BLaER1 treated with 17β-estradiol and CSF1 and Interleukin-3, amounts not matched to agents 10 nM and 100 nM (cell line): ENCODE data around the gene RDH5.

Source experiments
- H3K27ac ChIP-seq, 11 experiments: shearing (Covaris generic); formaldehyde crosslinking; 2 replicates each; pipeline ENCODE4 v1.8.1; 2022
- H3K27me3 ChIP-seq, 11 experiments: shearing (Covaris generic); formaldehyde crosslinking; 2 replicates each; pipeline ENCODE4 v1.8.1; 2022
- H3K36me3 ChIP-seq, 11 experiments: shearing (Covaris generic); formaldehyde crosslinking; 2 replicates each; pipeline ENCODE4 v1.8.1; 2022
- H3K4me1 ChIP-seq, 10 experiments: shearing (Covaris generic); formaldehyde crosslinking; 2 replicates each; pipeline ENCODE4 v1.8.1; 2022
- H3K4me2 ChIP-seq, 11 experiments: shearing (Covaris generic); formaldehyde crosslinking; 2 replicates each; pipeline ENCODE4 v1.8.1; 2022
- H3K4me3 ChIP-seq, 10 experiments: shearing (Covaris generic); formaldehyde crosslinking; 2 replicates each; pipeline ENCODE4 v1.8.1; 2022
- H3K9ac ChIP-seq, 11 experiments: shearing (Covaris generic); formaldehyde crosslinking; 2 replicates each; pipeline ENCODE4 v1.8.1; 2022
- H3K9me3 ChIP-seq, 11 experiments: shearing (Covaris generic); formaldehyde crosslinking; replicated peaks in 1 of 11; 2 replicates each; pipeline ENCODE4 v1.8.1; 2022
- H4K20me1 ChIP-seq, 11 experiments: shearing (Covaris generic); formaldehyde crosslinking; 2 replicates each; pipeline ENCODE4 v1.8.1; 2022
- Cebpa-rat ChIP-seq, 11 experiments: shearing (Covaris generic); IDR thresholded peaks; 2 replicates each; pipeline ENCODE4 v1.8.1; 2022

The RDH5 gene

DNA sequence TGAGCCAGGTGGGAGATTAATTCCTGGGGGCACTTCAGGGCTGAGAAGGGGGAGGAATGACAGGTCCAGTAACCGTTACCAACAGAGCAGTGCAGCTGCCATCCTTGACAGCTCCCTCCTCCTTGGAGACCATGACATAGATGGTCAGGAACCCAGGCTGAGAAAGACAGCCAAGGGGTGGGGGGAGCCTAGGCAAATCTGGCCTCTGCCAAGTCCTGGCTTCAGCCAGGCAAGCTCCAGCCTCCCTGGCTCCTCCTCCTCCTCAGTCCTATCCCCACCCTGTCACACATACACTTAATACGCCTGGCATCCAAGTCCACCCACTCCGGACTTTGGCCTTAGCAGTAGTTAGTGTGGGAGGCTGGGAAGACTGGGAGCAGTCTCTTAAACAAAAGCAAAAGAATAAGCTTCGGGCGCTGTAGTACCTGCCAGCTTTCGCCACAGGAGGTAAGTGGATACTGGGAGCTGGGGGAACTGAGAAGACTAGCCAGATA, at the start of gene RDH5:
Gene RDH5, plus strand, starts transcription at position 323 of the 494 bp plus-strand sequence. CDS start 792 bp downstream, outside the sequence.
- H3K4me2 ChIP-seq, result peak within 1 kb of the TSS; percentile 12 to 98 (median 94); a peak in 21 of 22 replicates
- peak within 1 kb of the TSS in 8 of 11 experiments; percentile 41 to 94 (median 69); a peak in 17 of 22 replicates for H3K27ac ChIP-seq
- no peaks in the 10 kb centered on the region for H3K9me3 ChIP-seq
- no peak within 1 kb of the TSS for H3K4me3 ChIP-seq
- H3K36me3 ChIP-seq, result peaks cover 13 to 48% (median 34%) of the 10 kb centered on the region in 11 experiments; a peak in 20 of 22 replicates
- H4K20me1 ChIP-seq, result peaks cover 4 to 76% (median 14%) of the 10 kb centered on the region in 11 experiments
- peaks cover 67 to 94% (median 93%) of the 10 kb centered on the region in 10 experiments for H3K4me1 ChIP-seq
- no peak for TF ChIP-seq Cebpa-rat (IDR thresholded peaks at IDR 0.05)
- H3K9ac ChIP-seq, result peak within 1 kb of the TSS in 9 of 11 experiments; percentile 11 to 64 (median 48); a peak in 17 of 22 replicates
- H3K27me3 ChIP-seq, result no peaks in the 10 kb centered on the region

DNA sequence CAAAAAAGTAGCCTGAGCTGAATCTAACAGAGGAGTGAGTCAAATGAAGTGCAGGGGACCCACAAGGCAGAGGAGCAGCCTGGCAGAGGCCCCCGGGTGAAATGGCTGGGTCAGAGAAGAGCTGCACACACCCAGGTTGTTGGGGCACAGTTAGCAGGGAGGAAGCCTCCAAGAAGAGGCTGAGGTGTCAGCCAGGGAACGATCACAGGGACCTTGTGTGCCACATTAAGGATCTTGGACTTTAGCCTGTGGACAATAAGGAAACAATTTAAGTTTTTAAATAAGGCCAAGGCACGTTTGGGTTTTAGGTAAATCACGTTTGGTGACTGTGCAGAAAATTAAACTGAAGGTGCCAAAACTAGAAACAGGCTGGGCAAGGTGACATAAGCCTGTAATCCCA, 48.4 kb upstream of the RDH5 start:
- H3K4me2 ChIP-seq, result no peak overlapping the region
- no peak overlapping the region for H3K9ac ChIP-seq
- H4K20me1 ChIP-seq, result no peaks in the 10 kb centered on the region
- H3K36me3 ChIP-seq, result no peaks in the 10 kb centered on the region
- no peak overlapping the region for H3K4me3 ChIP-seq
- no peaks in the 10 kb centered on the region; a peak in 1 of 22 replicates for H3K9me3 ChIP-seq
- no peak overlapping the region for H3K27ac ChIP-seq
- no peak for TF ChIP-seq Cebpa-rat (IDR thresholded peaks at IDR 0.05)
- peaks cover 11 to 40% (median 15%) of the 10 kb centered on the region in 10 experiments for H3K4me1 ChIP-seq
- H3K27me3 ChIP-seq, result no peaks in the 10 kb centered on the region

DNA sequence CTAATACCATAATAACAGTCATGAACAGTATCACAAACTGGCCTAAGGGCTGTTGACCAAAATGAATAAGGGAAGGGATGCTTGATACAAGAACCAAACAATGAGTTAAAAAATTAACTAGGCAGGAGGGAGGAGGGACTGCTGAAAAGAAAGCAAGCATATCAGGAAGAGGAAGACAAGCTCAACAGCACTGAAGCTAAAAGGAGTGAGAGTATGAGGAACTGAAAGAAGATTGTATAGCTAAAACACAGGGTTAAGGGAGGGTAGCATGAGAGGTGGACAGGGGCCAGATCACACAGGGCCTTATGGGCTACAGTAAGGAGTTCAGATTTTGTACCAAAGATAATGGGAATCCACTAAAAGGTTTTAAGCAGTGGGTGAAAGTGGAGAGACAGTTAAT, 46.6 kb upstream of the RDH5 start:
- peak overlapping the region; percentile 28 to 84 (median 56) for H3K4me2 ChIP-seq
- no peaks in the 10 kb centered on the region for H3K27me3 ChIP-seq
- no peaks in the 10 kb centered on the region for H3K9me3 ChIP-seq
- H3K4me1 ChIP-seq, result peaks cover 11 to 42% (median 15%) of the 10 kb centered on the region in 10 experiments
- no peaks in the 10 kb centered on the region for H3K36me3 ChIP-seq
- no peak overlapping the region for H3K4me3 ChIP-seq
- H3K27ac ChIP-seq, result peak overlapping the region; percentile 21 to 74 (median 55); a peak in 18 of 22 replicates
- no peak for TF ChIP-seq Cebpa-rat (IDR thresholded peaks at IDR 0.05)
- H3K9ac ChIP-seq, result peak overlapping the region in 7 of 11 experiments; percentile 3 to 60 (median 35); a peak in 5 of 22 replicates
- H4K20me1 ChIP-seq, result no peaks in the 10 kb centered on the region

DNA sequence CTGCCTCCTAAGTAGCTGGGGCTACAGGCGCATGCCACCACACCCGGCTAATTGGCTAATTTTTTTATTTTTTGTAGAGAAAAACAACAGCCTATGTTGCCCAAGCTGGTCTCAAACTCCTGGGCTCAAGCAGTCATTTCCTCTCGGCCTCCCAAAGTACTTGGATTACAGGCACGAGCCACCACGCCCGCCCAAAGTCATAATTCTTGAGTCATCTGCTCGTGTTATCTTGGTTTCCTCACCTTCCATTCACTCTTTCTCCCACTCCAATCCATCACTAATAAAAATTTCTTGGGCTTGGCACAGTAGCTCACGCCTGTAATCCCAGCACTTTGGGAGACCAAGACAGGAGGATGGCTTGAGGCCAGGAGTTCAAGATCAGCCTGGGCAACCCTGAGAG, 44.5 kb upstream of the RDH5 start:
- H3K9ac ChIP-seq, result no peak overlapping the region
- no peaks in the 10 kb centered on the region for H3K9me3 ChIP-seq
- no peaks in the 10 kb centered on the region for H3K36me3 ChIP-seq
- peak overlapping the region in 2 of 11 experiments; percentile 8 to 29; a peak in 2 of 22 replicates for H3K4me2 ChIP-seq
- H3K27me3 ChIP-seq, result no peaks in the 10 kb centered on the region
- no peak overlapping the region for H3K4me3 ChIP-seq
- TF ChIP-seq Cebpa-rat (IDR thresholded peaks at IDR 0.05), result no peak
- no peak overlapping the region for H3K27ac ChIP-seq
- H4K20me1 ChIP-seq, result no peaks in the 10 kb centered on the region
- peaks cover 11 to 42% (median 15%) of the 10 kb centered on the region in 10 experiments for H3K4me1 ChIP-seq

DNA sequence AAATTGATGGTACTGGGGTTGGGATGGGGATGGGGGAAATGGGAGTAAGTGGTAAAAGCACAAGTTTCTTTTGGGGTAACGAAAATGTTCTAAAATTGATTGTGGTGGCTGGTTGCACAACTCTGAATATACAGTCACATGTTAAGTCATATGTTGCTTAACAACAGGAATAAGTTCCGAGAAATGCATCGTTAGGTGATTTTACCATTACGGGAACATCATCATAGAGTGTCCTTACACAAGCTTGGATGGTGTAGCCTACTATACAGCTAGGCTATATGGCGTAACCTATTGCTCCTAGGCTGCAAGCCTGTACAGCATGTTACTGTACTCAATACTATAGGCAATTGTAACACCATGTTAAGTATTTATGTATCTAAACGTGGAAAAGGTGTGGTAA, 43.5 kb upstream of the RDH5 start:
- Histone ChIP-seq H3K27me3 (no peaks in the 10 kb centered on the region), H3K4me3 (no peak overlapping the region), H3K9ac (no peak overlapping the region), H4K20me1 (no peaks in the 10 kb centered on the region), H3K36me3 (no peaks in the 10 kb centered on the region), H3K4me2 (peak overlapping the region in 2 of 11 experiments; percentile 35 to 40; a peak in 2 of 22 replicates), H3K4me1 (peaks cover 17 to 49% (median 21%) of the 10 kb centered on the region in 10 experiments), H3K27ac (no peak overlapping the region), H3K9me3 (no peaks in the 10 kb centered on the region)
- no peak for TF ChIP-seq Cebpa-rat (IDR thresholded peaks at IDR 0.05)

DNA sequence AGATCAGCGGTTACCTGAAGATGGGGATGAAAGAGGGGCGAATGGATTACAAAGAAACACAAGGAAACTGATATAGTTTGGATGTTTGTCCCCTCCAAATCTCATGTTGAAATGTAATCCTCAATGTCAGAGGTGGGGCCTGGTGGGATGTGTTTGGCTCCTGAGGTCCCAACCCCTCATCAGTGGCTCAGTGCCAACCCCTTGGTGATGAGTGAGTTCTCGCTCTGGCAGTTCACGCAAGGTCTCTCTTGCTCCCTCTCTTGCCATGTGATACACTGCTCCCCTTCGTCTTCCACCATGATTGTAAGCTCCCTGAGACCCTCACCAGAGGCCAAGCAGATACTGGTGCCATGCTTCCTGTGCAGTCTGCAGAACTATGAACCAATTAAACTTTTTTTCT, 40.5 kb upstream of the RDH5 start:
- Histone ChIP-seq H4K20me1 (no peaks in the 10 kb centered on the region), H3K4me1 (peaks cover 22 to 38% (median 25%) of the 10 kb centered on the region in 10 experiments), H3K9me3 (no peaks in the 10 kb centered on the region), H3K4me3 (no peak overlapping the region), H3K9ac (no peak overlapping the region), H3K4me2 (no peak overlapping the region), H3K27me3 (no peaks in the 10 kb centered on the region), H3K27ac (no peak overlapping the region), H3K36me3 (no peaks in the 10 kb centered on the region)
- TF ChIP-seq Cebpa-rat (IDR thresholded peaks at IDR 0.05), result no peak

- TF ChIP-seq Cebpa-rat (IDR thresholded peaks at IDR 0.05), result no peak
- H3K27me3 ChIP-seq, result no peaks in the 10 kb centered on the region
- no peaks in the 10 kb centered on the region for H4K20me1 ChIP-seq
- no peaks in the 10 kb centered on the region for H3K9me3 ChIP-seq
- H3K36me3 ChIP-seq, result no peaks in the 10 kb centered on the region
- no peak overlapping the region for H3K4me3 ChIP-seq
- no peak overlapping the region for H3K27ac ChIP-seq
- H3K4me1 ChIP-seq, result peaks cover 14 to 33% (median 23%) of the 10 kb centered on the region in 10 experiments
- H3K9ac ChIP-seq, result no peak overlapping the region
- H3K4me2 ChIP-seq, result peak overlapping the region; percentile 33 to 62 (median 51); a peak in 19 of 22 replicates
Observed at GRCh38 chr12:55681142-55682077, 38.8 kb upstream of the RDH5 start.

DNA sequence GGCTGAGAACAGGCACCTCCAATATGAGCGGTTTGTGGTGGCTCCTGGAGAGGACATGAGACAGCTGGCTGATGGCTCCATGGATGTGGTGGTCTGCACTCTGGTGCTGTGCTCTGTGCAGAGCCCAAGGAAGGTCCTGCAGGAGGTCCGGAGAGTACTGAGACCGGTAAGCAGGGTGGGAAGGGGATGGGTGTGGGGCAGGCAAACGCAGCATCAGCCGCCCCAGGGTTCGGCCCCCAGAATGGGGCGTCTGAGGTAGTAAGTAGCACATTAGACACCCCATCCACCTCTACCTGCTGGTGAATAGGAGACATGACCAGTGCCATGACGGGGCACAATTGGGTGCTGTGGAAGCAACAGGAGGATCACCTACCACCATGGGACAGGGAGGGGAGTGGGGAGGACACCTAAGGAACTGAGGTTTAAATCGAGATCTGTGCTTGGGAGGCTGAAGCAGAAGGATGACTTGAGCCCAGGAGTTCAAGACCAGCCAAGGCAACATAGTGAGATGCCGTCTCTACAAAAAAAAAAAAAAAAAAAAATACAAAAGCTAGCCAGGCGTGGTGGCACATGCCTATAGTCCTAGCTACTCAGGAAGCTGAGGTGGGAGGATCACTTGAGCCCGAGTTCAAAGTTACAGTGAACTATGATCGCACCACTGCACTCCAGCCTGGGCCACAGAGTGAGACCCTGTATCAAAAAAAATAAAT, 38.0 kb upstream of the RDH5 start:
- TF ChIP-seq Cebpa-rat (IDR thresholded peaks at IDR 0.05), result no peak
- H4K20me1 ChIP-seq, result no peaks in the 10 kb centered on the region
- H3K36me3 ChIP-seq, result no peaks in the 10 kb centered on the region
- peak overlapping the region; percentile 12 to 62 (median 51); a peak in 16 of 22 replicates for H3K4me2 ChIP-seq
- no peak overlapping the region for H3K4me3 ChIP-seq
- no peak overlapping the region for H3K27ac ChIP-seq
- peaks cover 9 to 33% (median 23%) of the 10 kb centered on the region in 10 experiments for H3K4me1 ChIP-seq
- no peak overlapping the region for H3K9ac ChIP-seq
- H3K9me3 ChIP-seq, result no peaks in the 10 kb centered on the region
- H3K27me3 ChIP-seq, result no peaks in the 10 kb centered on the region

GRCh38 chr12:55683676-55684075, 36.5 kb upstream of the RDH5 start:
- Histone ChIP-seq H4K20me1 (no peaks in the 10 kb centered on the region), H3K4me2 (no peak overlapping the region), H3K4me1 (peaks cover 9 to 33% (median 23%) of the 10 kb centered on the region in 10 experiments), H3K4me3 (no peak overlapping the region), H3K9me3 (no peaks in the 10 kb centered on the region), H3K36me3 (no peaks in the 10 kb centered on the region), H3K27ac (no peak overlapping the region), H3K27me3 (no peaks in the 10 kb centered on the region), H3K9ac (no peak overlapping the region)
- TF ChIP-seq Cebpa-rat (IDR thresholded peaks at IDR 0.05), result no peak
